Hepatocyte (in vitro differentiated cells): ENCODE measurements around the gene UBA5.

Experiments used
- CTCF ChIP-seq: fragments of 200-600 bp; sonication (generic); IDR thresholded peaks from 2 replicates; pipeline ENCODE4 v1.5.1; 2016; ENCODE audit warnings: antibody characterized with exemption, mild to moderate bottlenecking; ENCODE audit not compliant: poor library complexity
- EZH2 ChIP-seq: fragments of 200-600 bp; sonication (generic); IDR thresholded peaks from 2 replicates; pipeline ENCODE4 v1.6.1; 2016; ENCODE audit warnings: antibody characterized with exemption, mild to moderate bottlenecking, borderline replicate concordance

DNA sequence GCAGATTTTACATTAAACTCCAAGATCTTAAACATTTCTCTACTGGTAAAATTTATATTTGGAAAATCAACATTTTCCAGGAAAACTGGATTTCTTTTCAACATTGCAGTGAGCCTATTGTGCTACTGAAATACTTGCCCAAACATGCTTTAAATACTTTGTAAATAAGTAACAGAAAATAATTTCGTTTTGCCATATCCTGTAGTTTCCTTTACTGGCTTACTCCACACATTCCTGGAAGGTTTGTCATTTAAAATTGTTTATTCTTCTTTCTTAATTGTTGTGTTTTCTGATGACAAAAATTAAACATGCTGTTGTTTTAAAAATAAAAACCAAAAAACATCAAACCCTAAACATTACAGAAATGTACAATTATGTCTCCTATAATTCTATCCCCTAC, 22.5 kb upstream of the UBA5 start:
- TF ChIP-seq EZH2 (no peak), CTCF (no peak)
